NCI-H1048 (cell line): Measurements from ENCODE around the gene KISS1R.
"Not testable (repeated sequence)": the region's sequence is repeated elsewhere in the genome, so short reads cannot be mapped to it uniquely, and the experiment has no call there.

ENCODE experiments used
- DNase-seq: peaks from one replicate; lab custom pipeline; 2025; lab: John Stamatoyannopoulos, UW

KISS1R gene

GRCh38 chr19:917323-918151 lies at the start of gene KISS1R:
TSS of gene KISS1R (plus strand) at chr19:917333. CDS start at chr19:917503, 170 bp downstream.
- DNase-seq, result no peak

GRCh38 chr19:867855-868457 lies 49.2 kb upstream of the KISS1R start:
- DNase-seq, result no peak

DNA sequence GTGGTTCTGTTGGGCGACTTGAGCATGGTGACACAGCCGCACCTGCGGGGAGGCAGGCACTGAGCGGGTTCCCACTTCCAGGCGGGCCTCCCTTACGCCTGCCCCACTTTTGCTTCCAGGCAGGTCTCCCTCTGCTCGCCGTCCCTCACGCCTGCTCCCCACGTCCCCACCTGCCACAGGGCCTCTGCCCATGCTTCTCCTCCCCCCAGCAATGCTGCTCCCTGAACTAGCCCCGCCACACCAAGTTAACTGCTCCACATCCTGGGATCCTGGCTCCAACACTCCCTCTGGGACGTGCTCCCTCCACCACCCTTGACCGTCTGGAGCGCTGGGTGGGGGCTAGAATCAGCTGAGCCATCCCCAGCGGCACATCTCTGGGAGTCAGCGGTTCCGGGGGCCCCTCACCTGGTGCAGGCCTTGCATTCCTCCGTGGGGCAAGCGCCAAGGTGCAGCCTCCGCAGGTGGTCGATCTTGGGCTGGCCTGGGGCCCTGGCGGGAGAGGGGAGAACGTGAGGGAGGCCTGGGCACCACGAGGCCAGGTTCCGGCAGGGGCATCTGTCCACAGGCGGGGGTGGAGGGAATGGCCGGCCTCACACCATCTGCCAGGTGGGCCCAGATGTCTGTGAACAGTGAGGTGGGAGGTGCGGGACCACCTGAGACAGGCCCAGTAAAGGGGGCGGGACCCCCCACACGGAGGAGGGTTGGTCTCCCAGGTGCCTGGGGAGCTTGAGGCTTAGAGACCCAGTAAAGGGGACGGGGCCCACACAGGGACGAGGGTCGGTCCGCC lies 48.5 kb upstream of the KISS1R start:
- no peak for DNase-seq

DNA sequence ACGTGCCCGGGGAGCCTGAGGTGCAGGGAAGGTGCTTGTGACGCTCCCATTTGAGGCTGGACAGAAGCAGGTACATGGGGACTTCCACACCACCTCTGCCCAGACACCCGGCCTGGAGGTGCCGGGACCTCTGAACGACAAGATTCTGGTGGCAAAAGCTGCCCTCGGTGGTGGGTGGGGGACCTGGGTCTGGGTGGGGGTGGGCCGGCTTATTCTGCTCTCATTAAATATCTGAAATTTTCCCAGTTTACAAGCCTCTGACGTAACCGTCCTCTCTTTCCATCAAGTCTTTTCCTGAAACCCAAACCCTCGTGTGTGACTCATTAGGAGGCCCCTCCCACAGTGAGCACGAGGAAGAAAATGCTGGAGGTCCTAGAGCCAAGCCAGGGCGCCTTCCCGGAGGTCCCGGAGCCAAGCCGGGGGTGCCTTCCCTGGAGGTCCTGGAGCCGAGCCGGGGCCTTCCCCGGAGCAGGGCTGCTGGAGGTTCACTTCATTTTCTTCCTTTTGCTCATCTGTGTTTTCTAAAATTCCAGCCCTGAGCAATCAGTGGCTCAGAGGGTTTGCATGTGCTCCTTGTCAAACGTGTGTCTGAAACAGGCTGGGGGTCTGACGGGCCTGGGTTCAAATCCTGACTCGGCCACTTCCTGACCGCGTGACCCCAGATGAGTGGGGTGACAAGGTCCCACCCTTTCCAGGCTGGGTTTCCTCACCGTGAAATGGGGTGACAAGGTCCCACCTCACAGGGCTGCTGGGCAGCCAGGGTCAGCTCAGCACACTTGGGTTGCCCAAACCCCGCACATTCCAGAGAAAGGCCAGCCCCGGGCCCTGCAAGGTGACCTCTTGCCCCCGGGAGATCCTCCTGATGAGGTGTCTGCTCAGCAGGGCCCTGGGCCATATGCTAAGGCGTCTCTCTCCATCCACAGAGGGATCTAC lies 47.6 kb upstream of the KISS1R start:
- DNase-seq, result no peak

GRCh38 chr19:870314-870713 lies 46.8 kb upstream of the KISS1R start:
- DNase-seq, result no peak

GRCh38 chr19:870963-871401 lies 46.2 kb upstream of the KISS1R start:
- DNase-seq, result no peak

DNA sequence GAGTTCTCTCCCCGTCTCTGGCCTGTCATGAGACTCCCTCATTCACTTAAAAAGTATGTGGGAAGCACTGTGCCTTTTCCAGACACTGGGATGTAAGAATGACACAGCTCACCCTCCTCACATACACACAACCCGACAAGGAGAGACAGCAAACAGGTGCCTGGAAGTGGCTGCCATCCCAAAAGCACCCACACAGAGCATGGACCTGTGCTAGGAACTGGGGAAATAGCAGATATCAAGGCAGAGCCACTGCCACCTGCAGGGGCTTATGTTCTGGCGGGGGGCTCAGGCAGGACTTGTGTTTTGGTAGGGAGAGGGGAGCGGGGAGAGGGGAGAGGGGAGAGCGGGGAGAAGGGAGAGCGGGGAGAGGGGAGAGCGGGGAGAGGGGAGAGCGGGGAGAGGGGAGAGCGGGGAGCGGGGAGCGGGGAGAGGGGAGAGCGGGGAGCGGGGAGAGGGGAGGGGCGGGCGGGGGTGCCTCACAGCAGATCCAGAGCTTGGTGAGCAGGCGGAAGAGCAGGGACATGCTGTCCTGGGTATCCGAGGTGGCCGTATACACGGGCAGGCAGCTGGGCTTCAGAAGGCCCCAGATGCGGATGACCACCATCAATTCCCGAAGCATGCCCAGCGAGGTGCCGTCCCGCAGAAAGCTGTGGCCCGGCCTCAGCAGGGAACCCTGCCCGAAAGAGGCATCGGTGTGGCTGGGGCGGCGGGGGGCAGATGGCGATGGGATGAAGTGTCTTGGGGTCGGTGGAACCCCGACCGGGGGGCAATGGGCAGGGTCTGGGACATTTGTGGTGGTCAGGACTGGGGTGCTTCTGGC lies 45.5 kb upstream of the KISS1R start:
- DNase-seq, result no peak

GRCh38 chr19:872266-872951 lies 44.7 kb upstream of the KISS1R start:
- no peak for DNase-seq

DNA sequence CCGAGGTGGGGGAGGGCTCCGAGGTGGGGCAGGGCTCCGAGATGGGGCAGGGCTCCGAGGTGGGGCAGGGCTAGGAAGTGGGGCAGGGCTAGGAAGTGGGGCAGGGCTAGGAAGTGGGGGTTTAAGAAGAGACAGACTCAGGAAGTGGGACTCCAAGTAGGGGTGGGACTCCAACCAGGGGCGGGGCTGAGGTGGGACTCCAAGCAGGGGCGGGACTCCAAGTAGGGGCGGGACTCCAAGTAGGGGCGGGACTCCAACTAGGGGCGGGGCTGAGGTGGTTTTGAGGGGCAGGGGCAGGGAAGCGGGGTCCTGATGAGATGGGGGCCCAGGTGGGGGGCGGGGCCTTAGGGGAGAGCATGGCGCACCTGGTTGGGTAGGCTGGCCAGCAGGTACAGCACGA lies 44.0 kb upstream of the KISS1R start:
- no peak for DNase-seq

- no peak for DNase-seq
These were observed 43.5 kb upstream of the KISS1R start for GRCh38 chr19:873561-874041.

DNA sequence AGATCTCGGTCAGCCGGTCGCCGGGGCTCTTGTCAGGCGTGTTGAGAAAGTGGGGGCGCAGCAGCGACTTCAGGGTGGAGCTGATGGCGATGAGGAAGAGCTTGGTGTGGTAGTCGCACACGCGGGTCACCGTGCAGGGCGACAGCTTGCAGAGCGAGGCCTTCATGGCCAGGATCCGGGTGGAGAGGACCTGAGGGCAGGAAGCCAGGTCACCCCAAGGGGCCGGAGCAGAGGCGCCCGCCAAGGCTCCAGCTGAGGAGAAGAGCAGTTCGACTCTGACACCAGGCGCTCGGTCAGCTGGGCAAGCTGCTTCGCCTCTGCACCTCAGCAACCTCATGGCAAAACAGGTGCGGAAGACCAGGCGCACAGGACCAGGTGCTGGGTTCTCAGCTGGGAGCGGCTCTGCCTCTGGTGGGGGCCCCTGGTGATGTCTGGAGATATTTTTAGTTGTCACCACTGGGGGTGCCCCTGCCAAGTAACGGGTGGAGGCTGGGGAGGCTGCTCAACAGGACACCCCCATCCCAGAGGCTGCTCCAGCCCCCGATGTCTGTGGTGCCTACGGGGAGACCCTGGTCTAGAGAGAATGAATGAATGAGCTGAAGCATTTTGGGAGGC lies 41.8 kb upstream of the KISS1R start:
- no peak for DNase-seq

GRCh38 chr19:876089-876488 lies 41.0 kb upstream of the KISS1R start:
- DNase-seq, result no peak

DNA sequence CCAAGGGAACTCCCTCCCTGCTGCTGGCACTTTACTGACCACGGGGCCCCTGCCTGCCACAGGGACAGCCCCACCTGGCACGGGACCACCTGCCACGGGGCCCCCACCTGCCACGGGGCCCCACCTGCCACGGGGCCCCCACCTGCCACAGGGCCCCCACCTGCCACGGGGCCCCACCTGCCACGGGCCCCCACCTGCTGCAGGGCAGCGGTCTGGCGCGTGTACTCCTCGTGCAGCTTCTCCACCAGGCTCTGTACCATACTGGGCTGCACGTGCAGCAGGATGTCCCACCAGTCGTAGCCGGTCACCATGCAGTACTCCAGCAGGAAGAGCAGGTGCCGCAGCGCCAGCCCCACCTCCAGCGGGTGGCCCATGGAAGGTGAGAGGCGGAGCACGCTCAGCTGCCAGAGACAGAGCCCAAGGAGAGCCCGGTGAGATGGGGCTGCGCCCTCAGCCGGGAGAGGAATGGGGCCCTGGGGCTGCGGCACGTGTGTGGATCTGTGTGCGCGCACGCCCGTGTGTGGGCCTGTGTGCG lies 40.3 kb upstream of the KISS1R start:
- no peak for DNase-seq

- DNase-seq, result not testable (repeated sequence)
These were observed 39.0 kb upstream of the KISS1R start for GRCh38 chr19:877992-878660.

GRCh38 chr19:878751-879561 lies 38.2 kb upstream of the KISS1R start:
- not testable (repeated sequence) for DNase-seq

DNA sequence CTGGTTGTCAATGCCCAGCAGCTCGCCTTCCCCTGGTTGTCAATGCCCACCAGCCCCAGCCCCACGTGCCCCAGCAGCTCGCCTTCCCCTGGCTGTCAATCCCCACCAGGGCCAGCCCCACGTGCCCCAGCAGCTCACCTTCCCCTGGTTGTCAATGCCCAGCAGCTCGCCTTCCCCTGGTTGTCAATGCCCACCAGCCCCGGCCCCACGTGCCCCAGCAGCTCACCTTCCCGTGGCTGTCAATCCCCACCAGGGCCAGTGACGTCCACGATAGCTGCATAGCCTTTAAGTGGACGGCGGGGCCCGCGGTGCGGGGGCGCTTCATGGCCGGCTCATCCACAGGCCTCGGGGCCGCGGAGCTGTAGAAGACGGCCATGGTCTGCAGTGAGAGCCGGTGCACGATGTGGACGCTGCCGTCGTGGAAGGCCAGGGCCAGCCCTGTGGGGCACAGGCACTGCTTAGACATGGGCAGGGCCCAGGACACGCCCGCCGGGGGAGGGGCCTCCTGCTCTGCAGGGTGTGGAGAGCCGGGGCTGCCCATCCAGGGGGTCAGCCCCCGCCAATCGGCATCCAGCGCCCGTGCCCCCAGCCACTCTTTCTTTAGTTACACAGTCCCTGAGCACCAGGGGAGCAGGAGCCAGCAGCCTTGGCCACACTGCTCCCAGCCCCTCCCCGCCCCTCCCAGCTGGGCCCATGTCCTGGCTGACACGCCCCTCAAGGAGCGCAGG lies 37.3 kb upstream of the KISS1R start:
- no peak for DNase-seq
